ENCODE results near the gene UROD. TPM values are rescaled to one million over a fixed set of nuclear protein-coding genes. Genes with fewer than 3 reads are reported as not detected.

Gene UROD
- total and polyA plus RNA-seq, 11 donors, result 58.2 to 95.8 (median 80.1) TPM

- WGBS, 4 donors, result 5 to 8% (median 7%) methylated on average over 14 to 21 of the region's 21 CpGs
- ATAC-seq, result peak; percentile 35 to 79 (median 54)
- no peak for TF ChIP-seq CTCF (IDR thresholded peaks at IDR 0.05)
- no peak for TF ChIP-seq POLR2A (IDR thresholded peaks at IDR 0.05)
- no peaks in the 10 kb centered on the region for H3K9me3 ChIP-seq
- DNase-seq, result peak; percentile 73 to 84 (median 80)
- H3K27me3 ChIP-seq, result no peaks in the 10 kb centered on the region
- peak overlapping the region; percentile 37 to 100 (median 89) for H3K4me3 ChIP-seq
- intact Hi-C loops (cut with DNase I), result loop anchor here (1.0 to 10.0 kb wide), 15 partner anchors 26 to 562 kb away; partner anchors contain the start of genes TESK2 (in 7 of the 10), BEST4 (in 3 of the 10), RNU5D-1 (in 2 of the 10) and ZSWIM5 (in 2 of the 10)
- H3K27ac ChIP-seq, result peak overlapping the region; percentile 66 to 90 (median 84)
- H3K36me3 ChIP-seq, result peaks cover 0 to 44% (median 38%) of the 10 kb centered on the region in 9 donors
- peaks cover 2 to 53% (median 34%) of the 10 kb centered on the region in 12 donors for H3K4me1 ChIP-seq
Observed at GRCh38 chr1:45012639-45013278, 705 bp downstream of the UROD start.

GRCh38 chr1:45013551-45014209, 1.6 kb downstream of the UROD start:
- no peak overlapping the region for H3K27ac ChIP-seq
- intact Hi-C loops (cut with DNase I), result loop anchor here (1.0 to 10.0 kb wide), 16 partner anchors 176 to 561 kb away; partner anchors contain the start of genes TESK2 (in 8 of the 10), BEST4 (in 3 of the 10), RNU5D-1 (in 2 of the 10) and ZSWIM5 (in 2 of the 10)
- WGBS, 4 donors, result 77 to 86% (median 81%) methylated on average over 11 to 12 of the region's 12 CpGs
- no peaks in the 10 kb centered on the region for H3K27me3 ChIP-seq
- no peaks in the 10 kb centered on the region for H3K9me3 ChIP-seq
- peak overlapping the region in 2 of 12 donors; percentile 88 to 99 for H3K4me3 ChIP-seq
- TF ChIP-seq POLR2A (IDR thresholded peaks at IDR 0.05) (no peak), CTCF (IDR thresholded peaks at IDR 0.05) (no peak)
- DNase-seq (no peak), ATAC-seq (no peak)
- peaks cover 0 to 35% (median 29%) of the 10 kb centered on the region in 9 donors for H3K36me3 ChIP-seq
- H3K4me1 ChIP-seq, result peaks cover 2 to 52% (median 34%) of the 10 kb centered on the region in 12 donors

GRCh38 chr1:45014321-45015028, 2.4 kb downstream of the UROD start:
- Histone ChIP-seq H3K36me3 (peaks cover 0 to 27% (median 21%) of the 10 kb centered on the region in 9 donors), H3K4me1 (peaks cover 2 to 44% (median 30%) of the 10 kb centered on the region in 12 donors), H3K27me3 (no peaks in the 10 kb centered on the region), H3K4me3 (no peak overlapping the region), H3K27ac (peak overlapping the region in 1 of 12 donors; percentile 34), H3K9me3 (no peaks in the 10 kb centered on the region)
- intact Hi-C loops (cut with DNase I), result loop anchor here (1.0 to 10.0 kb wide), 15 partner anchors 177 to 560 kb away; partner anchors contain the start of genes TESK2 (in 8 of the 10), BEST4 (in 3 of the 10), RNU5D-1 (in 2 of the 10) and ZSWIM5 (in 2 of the 10)
- ATAC-seq (peak in 1 of 4 donors; percentile 20), DNase-seq (peak in 4 of 5 donors; percentile 71 to 82 (median 72))
- whole genome bisulfite sequencing, 4 donors, result 32 to 52% (median 36%) methylated on average over 5 to 6 of the region's 6 CpGs
- TF ChIP-seq POLR2A (IDR thresholded peaks at IDR 0.05) (no peak), CTCF (IDR thresholded peaks at IDR 0.05) (peak; percentile 81 to 93 (median 87))
